ENCODE data around the gene BAZ2B. TPM values are rescaled to one million over a fixed set of nuclear protein-coding genes. Genes with fewer than 3 reads are reported as not detected.

Gene BAZ2B
- total and polyA plus RNA-seq, 2 of the 13 experiments (the other 11 are each of a cell fraction or from before 2014, with no cell fraction given): 14.0 to 15.1 TPM

DNA sequence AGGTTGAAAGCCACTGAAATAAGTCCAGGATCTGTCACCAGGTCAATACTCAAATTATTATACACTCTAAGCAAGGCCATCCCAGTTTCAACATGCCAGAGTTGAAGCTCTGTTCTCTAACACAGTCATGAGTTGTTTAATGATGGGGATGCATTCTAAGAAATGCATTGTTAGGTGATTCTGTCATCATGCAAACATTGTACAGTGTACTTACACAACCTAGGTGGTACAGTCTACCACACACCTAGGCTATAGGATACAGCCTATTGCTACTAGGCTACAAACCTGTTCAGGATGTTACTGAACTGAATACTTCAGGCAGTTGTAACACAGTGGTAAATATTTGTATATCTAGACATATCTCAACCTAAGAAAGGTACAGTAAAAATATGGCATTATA lies 162.2 kb downstream of the BAZ2B start:
- intact Hi-C loops (cut with micrococcal nuclease; ENCODE audit: unreplicated experiment): no loop called here
- no peak for TF ChIP-seq GATAD2A (CRISPR knock-in tag; IDR thresholded peaks at IDR 0.05)
- TF ChIP-seq BCL6 (CRISPR knock-in tag; IDR thresholded peaks at IDR 0.05): peak; percentile 49; the same call in 1 of the 2 replicates
- peak; percentile 16 for DNase-seq (ENCODE audit: low spot score)
- no peaks in the 10 kb centered on the region for H3K36me3 ChIP-seq (replicated peaks in 1 of 2; ENCODE audit: control insufficient read depth in 1 of 2, insufficient read depth in 2 of 2, low read length in 2 of 2)
- ChIA-PET CTCF (ENCODE audit: low intra/inter-chr PET ratio, low total read pairs) (no interaction called here), POLR2A (no interaction called here)
- no peak overlapping the region for H3K4me3 ChIP-seq (replicated peaks in 1 of 3; ENCODE audit: insufficient read depth in 1 of 3, low read depth in 2 of 3, low read length in 3 of 3)
- H3K27ac ChIP-seq (ENCODE audit: extremely low read length, insufficient read depth, low read length): no peak overlapping the region
- no peaks in the 10 kb centered on the region for H3K9me3 ChIP-seq (ENCODE audit: low read length)
- no peak for ATAC-seq
- FAIRE-seq: no peak
- no peak overlapping the region for H3K9ac ChIP-seq (ENCODE audit: insufficient read depth, low read depth, low read length)
- in situ Hi-C loops (cut with HindIII; ENCODE audit: extremely low pct_ligation_motif_present, low pct_unique_long_range_greater_than_20kb): no loop called here
- no peaks in the 10 kb centered on the region for H4K20me1 ChIP-seq (ENCODE audit: insufficient read depth, low read length)
- BruUV-seq (replicated peaks): no TSS peak
- no peaks in the 10 kb centered on the region for H3K79me2 ChIP-seq (ENCODE audit: insufficient read depth, low read length)
- H2AFZ ChIP-seq (ENCODE audit: low read length): no peak overlapping the region
- no peaks in the 10 kb centered on the region for H3K4me1 ChIP-seq (ENCODE audit: insufficient read depth, low read length)
- no peaks in the 10 kb centered on the region for H3K27me3 ChIP-seq (ENCODE audit: control insufficient read depth in 1 of 2, insufficient read depth in 2 of 2, low read length in 2 of 2)
- no peak overlapping the region for H3K4me2 ChIP-seq (ENCODE audit: low read depth, low read length)

DNA sequence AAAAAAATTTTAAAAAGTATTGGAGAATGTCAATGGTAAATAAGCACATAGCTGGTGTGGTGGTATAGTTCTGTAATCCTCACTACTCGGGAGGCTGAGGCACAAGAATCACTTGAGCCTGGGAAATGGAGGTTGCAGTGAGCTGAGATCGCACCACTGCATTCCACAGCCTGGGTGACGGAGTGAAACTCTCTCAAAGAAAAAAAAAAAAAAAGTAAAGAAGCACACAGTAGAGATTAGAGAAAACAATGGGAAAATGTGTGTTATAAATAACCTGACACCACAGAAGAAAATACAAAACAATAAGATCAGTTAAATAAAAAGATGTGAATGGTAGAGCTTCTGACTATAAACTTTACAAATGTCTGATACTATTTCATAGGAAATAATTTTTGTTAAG lies 166.2 kb downstream of the BAZ2B start:
- H3K4me3 ChIP-seq (replicated peaks in 1 of 3; ENCODE audit: insufficient read depth in 1 of 3, low read depth in 2 of 3, low read length in 3 of 3): no peak overlapping the region
- ChIA-PET POLR2A (no interaction called here), CTCF (ENCODE audit: low intra/inter-chr PET ratio, low total read pairs) (no interaction called here)
- no TSS peak for BruUV-seq (replicated peaks)
- H3K4me2 ChIP-seq (ENCODE audit: low read depth, low read length): no peak overlapping the region
- no peaks in the 10 kb centered on the region for H3K27me3 ChIP-seq (ENCODE audit: control insufficient read depth in 1 of 2, insufficient read depth in 2 of 2, low read length in 2 of 2)
- no peak for DNase-seq (ENCODE audit: low spot score)
- in situ Hi-C loops (cut with HindIII; ENCODE audit: extremely low pct_ligation_motif_present, low pct_unique_long_range_greater_than_20kb) (no loop called here), intact Hi-C loops (cut with micrococcal nuclease; ENCODE audit: unreplicated experiment) (no loop called here)
- H2AFZ ChIP-seq (ENCODE audit: low read length): no peak overlapping the region
- WGBS (ENCODE audit: low lambda C conversion rate): 94% methylated on average over 3 of the region's 3 CpGs
- no peaks in the 10 kb centered on the region for H4K20me1 ChIP-seq (ENCODE audit: insufficient read depth, low read length)
- ATAC-seq: no peak
- no peak for FAIRE-seq
- H3K9ac ChIP-seq (ENCODE audit: insufficient read depth, low read depth, low read length): no peak overlapping the region
- no peaks in the 10 kb centered on the region for H3K9me3 ChIP-seq (ENCODE audit: low read length)
- no peaks in the 10 kb centered on the region for H3K4me1 ChIP-seq (ENCODE audit: insufficient read depth, low read length)
- H3K36me3 ChIP-seq (replicated peaks in 1 of 2; ENCODE audit: control insufficient read depth in 1 of 2, insufficient read depth in 2 of 2, low read length in 2 of 2): peaks cover 0 to 7% of the 10 kb centered on the region in 2 experiments; a peak in 2 of 5 replicates
- no peak overlapping the region for H3K27ac ChIP-seq (ENCODE audit: extremely low read length, insufficient read depth, low read length)
- H3K79me2 ChIP-seq (ENCODE audit: insufficient read depth, low read length): no peaks in the 10 kb centered on the region
- no peak for TF ChIP-seq ZNF589 (CRISPR knock-in tag; conservative IDR thresholded peaks at IDR 0.05)
- TF ChIP-seq STAT5B (CRISPR knock-in tag; IDR thresholded peaks at IDR 0.05): no peak
- TF ChIP-seq MED13 (CRISPR knock-in tag; IDR thresholded peaks at IDR 0.05): no peak
- TF ChIP-seq IRX3 (CRISPR knock-in tag; IDR thresholded peaks at IDR 0.05; ENCODE audit: borderline replicate concordance, low read depth): no peak
- no peak for TF ChIP-seq ZBTB33 (CRISPR knock-in tag; IDR thresholded peaks at IDR 0.05)
- TF ChIP-seq ZNF569 (CRISPR knock-in tag; IDR thresholded peaks at IDR 0.05; ENCODE audit: borderline replicate concordance): no peak
- no peak for TF ChIP-seq ZFP37 (CRISPR knock-in tag; IDR thresholded peaks at IDR 0.05; ENCODE audit: borderline replicate concordance)
- TF ChIP-seq RARG (CRISPR knock-in tag; IDR thresholded peaks at IDR 0.05; ENCODE audit: low read depth): no peak
- no peak for TF ChIP-seq HNRNPK (IDR thresholded peaks at IDR 0.05; ENCODE audit: low read depth, low read length, poor library complexity, severe bottlenecking)
- TF ChIP-seq ISX (CRISPR knock-in tag; conservative IDR thresholded peaks at IDR 0.05): no peak
- TF ChIP-seq, protein P1, sequence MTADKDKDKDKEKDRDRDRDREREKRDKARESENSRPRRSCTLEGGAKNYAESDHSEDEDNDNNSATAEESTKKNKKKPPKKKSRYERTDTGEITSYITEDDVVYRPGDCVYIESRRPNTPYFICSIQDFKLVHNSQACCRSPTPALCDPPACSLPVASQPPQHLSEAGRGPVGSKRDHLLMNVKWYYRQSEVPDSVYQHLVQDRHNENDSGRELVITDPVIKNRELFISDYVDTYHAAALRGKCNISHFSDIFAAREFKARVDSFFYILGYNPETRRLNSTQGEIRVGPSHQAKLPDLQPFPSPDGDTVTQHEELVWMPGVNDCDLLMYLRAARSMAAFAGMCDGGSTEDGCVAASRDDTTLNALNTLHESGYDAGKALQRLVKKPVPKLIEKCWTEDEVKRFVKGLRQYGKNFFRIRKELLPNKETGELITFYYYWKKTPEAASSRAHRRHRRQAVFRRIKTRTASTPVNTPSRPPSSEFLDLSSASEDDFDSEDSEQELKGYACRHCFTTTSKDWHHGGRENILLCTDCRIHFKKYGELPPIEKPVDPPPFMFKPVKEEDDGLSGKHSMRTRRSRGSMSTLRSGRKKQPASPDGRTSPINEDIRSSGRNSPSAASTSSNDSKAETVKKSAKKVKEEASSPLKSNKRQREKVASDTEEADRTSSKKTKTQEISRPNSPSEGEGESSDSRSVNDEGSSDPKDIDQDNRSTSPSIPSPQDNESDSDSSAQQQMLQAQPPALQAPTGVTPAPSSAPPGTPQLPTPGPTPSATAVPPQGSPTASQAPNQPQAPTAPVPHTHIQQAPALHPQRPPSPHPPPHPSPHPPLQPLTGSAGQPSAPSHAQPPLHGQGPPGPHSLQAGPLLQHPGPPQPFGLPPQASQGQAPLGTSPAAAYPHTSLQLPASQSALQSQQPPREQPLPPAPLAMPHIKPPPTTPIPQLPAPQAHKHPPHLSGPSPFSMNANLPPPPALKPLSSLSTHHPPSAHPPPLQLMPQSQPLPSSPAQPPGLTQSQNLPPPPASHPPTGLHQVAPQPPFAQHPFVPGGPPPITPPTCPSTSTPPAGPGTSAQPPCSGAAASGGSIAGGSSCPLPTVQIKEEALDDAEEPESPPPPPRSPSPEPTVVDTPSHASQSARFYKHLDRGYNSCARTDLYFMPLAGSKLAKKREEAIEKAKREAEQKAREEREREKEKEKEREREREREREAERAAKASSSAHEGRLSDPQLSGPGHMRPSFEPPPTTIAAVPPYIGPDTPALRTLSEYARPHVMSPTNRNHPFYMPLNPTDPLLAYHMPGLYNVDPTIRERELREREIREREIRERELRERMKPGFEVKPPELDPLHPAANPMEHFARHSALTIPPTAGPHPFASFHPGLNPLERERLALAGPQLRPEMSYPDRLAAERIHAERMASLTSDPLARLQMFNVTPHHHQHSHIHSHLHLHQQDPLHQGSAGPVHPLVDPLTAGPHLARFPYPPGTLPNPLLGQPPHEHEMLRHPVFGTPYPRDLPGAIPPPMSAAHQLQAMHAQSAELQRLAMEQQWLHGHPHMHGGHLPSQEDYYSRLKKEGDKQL (CRISPR knock-in tag; IDR thresholded peaks at IDR 0.05; ENCODE audit: low read depth): no peak
